ENCODE data around the gene AQP1.

Gene AQP1

GRCh38 chr7:30909431-30909830 lies 2.2 kb upstream of the AQP1 start:
- TF ChIP-seq TCF12 (IDR thresholded peaks at IDR 0.05; ENCODE audit: low read depth) = no peak
- no peak for TF ChIP-seq USF1 (IDR thresholded peaks at IDR 0.05)
- TF ChIP-seq ZBTB7A (IDR thresholded peaks at IDR 0.05; ENCODE audit: low read depth) = no peak
- TF ChIP-seq EGR1 (IDR thresholded peaks at IDR 0.05) = no peak
- no peak for TF ChIP-seq TEAD4 (IDR thresholded peaks at IDR 0.05)
- no peak for TF ChIP-seq EP300 (IDR thresholded peaks at IDR 0.05; ENCODE audit: borderline replicate concordance)
- no peak for TF ChIP-seq RAD21 (IDR thresholded peaks at IDR 0.05; ENCODE audit: low read depth)
- TF ChIP-seq TAF1 (IDR thresholded peaks at IDR 0.05; ENCODE audit: low read depth) = no peak
- TF ChIP-seq MAX (IDR thresholded peaks at IDR 0.05) = no peak
- TF ChIP-seq CREB1 (IDR thresholded peaks at IDR 0.05; ENCODE audit: low read depth) = no peak
- TF ChIP-seq YY1 (IDR thresholded peaks at IDR 0.05; ENCODE audit: low read depth) = no peak
- TF ChIP-seq REST (IDR thresholded peaks at IDR 0.05; ENCODE audit: low read depth) = no peak

- TF ChIP-seq CEBPB (IDR thresholded peaks at IDR 0.05) (no peak), EGR1 (IDR thresholded peaks at IDR 0.05) (no peak), NFIC (IDR thresholded peaks at IDR 0.05) (no peak), EP300 (IDR thresholded peaks at IDR 0.05; ENCODE audit: borderline replicate concordance) (no peak), USF1 (IDR thresholded peaks at IDR 0.05) (no peak)
Observed at GRCh38 chr7:30910411-30911073, 1.1 kb upstream of the AQP1 start.

GRCh38 chr7:30911133-30911532 lies 520 bp upstream of the AQP1 start:
- TF ChIP-seq ZBTB7A (IDR thresholded peaks at IDR 0.05; ENCODE audit: low read depth) (no peak), MAX (IDR thresholded peaks at IDR 0.05) (no peak), CREB1 (IDR thresholded peaks at IDR 0.05; ENCODE audit: low read depth) (no peak), FOXM1 (IDR thresholded peaks at IDR 0.05; ENCODE audit: borderline replicate concordance, low read depth) (no peak), TEAD4 (IDR thresholded peaks at IDR 0.05) (no peak)

GRCh38 chr7:30912021-30912730 lies 523 bp downstream of the AQP1 start:
- no peak for TF ChIP-seq EP300 (IDR thresholded peaks at IDR 0.05; ENCODE audit: borderline replicate concordance)
- TF ChIP-seq CREB1 (IDR thresholded peaks at IDR 0.05; ENCODE audit: low read depth) = no peak
- no peak for TF ChIP-seq MAX (IDR thresholded peaks at IDR 0.05)
- no peak for TF ChIP-seq USF1 (IDR thresholded peaks at IDR 0.05)
- TF ChIP-seq RAD21 (IDR thresholded peaks at IDR 0.05; ENCODE audit: low read depth) = no peak
- TF ChIP-seq ZBTB7A (IDR thresholded peaks at IDR 0.05; ENCODE audit: low read depth) = no peak
- no peak for TF ChIP-seq TEAD4 (IDR thresholded peaks at IDR 0.05)
- TF ChIP-seq REST (IDR thresholded peaks at IDR 0.05; ENCODE audit: low read depth) = no peak

GRCh38 chr7:30912731-30912985 lies 1.0 kb downstream of the AQP1 start:
- TF ChIP-seq REST (IDR thresholded peaks at IDR 0.05; ENCODE audit: low read depth) (no peak), YY1 (IDR thresholded peaks at IDR 0.05; ENCODE audit: low read depth) (no peak), EGR1 (IDR thresholded peaks at IDR 0.05) (no peak)
